Urothelium cell line (cell line): Measurements from ENCODE around the gene IQCF2.
"Not testable (repeated sequence)": the region's sequence is repeated elsewhere in the genome, so short reads cannot be mapped to it uniquely, and the experiment has no call there.

Experiments used
- DNase-seq: peaks from one replicate; pipeline ENCODE4 v3.0.0; 2011; ENCODE audit warnings: low spot score, mixed read lengths
- FAIRE-seq: peaks from 2 replicates; lab custom pipeline; 2011; peaks lifted over from hg19 to GRCh38; lab: Jason Lieb, UNC

IQCF2 gene

DNA sequence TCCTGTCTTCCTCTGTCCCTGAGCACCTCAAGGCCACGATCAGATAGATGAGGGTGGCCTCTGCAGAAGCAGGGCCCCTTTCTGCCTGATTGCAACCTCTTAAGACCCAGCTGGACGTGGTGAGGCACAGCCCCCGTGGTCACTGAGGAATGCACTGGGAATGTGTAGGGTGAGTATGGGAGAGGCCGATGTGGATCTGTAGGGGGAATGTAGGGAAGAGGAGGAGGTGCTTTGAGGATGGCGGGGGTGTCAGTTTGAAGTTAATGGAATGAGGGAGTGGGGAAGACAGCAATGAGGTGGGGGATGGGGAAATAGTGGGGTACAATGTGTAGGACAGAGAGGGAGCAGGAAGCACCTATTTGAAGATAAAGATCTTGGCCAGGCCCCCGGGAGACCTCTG lies 14.8 kb downstream of the IQCF2 start:
- no peak for FAIRE-seq
- no peak for DNase-seq

GRCh38 chr3:51879937-51880336 lies 18.5 kb downstream of the IQCF2 start:
- peak; percentile 40 for FAIRE-seq
- DNase-seq = no peak

DNA sequence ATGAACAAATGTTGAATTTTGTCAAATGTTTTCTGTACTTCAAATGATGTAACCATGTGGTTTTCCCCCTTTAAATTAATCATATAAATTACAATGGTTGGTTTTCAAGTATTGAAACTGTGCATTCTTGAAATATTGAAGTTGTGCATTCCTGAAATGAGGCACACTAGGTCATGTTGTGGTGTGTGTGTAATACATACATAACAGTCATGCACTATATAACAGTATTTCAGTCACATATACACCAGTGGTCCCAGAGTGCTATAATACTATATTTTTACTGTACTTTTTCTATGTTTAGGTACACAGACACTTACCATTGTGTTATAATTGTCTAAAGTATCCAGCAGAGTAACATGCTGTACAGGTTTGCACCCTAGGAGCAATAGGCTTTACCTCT lies 25.0 kb downstream of the IQCF2 start:
- FAIRE-seq (no peak), DNase-seq (no peak)

DNA sequence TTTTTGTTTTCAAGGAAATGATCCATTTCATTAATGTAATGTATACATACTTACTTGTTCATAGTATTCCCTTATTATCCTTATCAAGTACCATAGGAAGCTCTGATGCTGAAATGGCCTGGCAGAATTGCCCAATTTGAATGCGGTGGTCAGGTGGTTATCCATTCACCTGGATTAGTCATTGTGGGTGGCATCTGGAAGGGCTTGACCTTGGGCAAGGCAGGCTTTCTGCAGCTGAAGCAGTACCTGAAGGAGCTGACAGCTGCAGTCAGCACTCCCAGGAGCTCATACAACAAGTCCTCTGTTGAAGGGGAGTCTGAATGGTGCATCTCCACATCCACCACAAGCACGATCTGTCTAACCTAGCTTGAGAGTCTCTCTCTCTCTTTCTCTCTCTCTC lies 26.2 kb downstream of the IQCF2 start:
- DNase-seq (no peak), FAIRE-seq (no peak)

DNA sequence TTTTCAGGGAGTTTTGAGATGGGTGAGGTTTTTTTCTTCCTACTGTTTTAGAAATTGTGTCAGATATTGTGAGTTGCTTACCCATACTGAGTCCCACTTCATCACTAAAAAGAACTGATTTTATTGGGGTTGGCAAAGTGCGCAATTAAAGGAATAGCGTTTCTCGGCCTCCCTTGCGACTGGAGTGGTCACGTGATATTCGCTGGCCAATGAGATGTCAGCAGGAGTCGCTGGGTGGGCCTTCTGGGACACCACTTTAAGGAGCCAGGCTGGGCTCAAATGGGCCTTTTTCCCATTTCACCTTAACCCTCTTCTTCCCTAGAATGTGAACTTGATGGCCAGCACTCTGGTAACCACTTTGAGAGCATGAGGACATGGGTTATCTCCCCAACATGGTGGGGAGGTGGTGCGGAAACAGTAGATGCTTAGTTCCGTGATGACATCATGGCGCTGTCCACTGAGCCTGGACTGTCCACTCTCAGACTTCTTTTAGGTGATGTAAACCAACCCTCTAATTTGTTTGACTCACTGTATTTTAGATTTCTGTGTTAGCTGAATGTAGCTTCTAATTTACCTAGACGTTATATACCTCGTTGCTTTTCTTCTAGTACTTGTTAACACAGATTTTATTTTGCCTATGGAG lies 27.2 kb downstream of the IQCF2 start:
- DNase-seq = no peak
- FAIRE-seq = no peak

DNA sequence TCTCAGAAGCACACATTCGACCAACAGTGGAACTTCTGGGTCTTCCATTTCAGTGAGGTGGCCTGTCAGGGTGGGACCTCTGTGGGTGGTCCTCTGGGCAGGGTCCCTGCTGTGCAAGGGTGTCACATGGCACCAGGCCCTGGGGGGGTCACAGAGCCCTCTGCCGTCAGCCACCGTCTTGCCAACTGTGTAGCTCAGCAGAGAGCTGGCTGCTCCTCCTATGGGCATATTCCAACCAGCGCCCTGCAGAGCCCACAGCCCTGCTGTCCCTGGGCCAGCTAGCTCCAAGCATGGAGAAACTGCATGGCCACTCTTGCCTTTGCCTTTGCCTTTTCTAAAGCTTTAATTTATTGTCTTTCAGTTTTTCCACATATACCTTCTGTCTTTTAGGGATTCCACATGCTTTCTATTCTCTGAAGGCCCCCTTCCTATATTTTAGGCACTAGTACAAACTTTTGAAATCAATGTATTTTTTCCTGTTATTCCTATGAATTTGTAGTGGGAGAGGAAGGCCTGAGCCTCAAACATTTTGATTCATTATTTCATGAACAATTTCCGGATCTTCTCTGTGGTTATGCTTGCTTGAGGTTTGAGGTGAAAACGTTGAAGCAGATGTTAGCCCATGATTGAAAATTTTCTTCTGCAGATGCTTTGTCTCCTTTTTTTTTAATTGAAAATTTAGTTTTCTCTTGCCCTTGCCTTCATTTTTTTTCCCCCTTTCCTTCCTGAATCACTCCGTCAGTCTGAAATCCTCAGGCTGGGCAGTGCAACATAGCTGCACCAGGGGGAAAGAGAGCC lies 30.0 kb downstream of the IQCF2 start:
- no peak for DNase-seq
- FAIRE-seq = peak; percentile 13

- FAIRE-seq (no peak), DNase-seq (no peak)
Observed at GRCh38 chr3:51894391-51894790, 33.0 kb downstream of the IQCF2 start.

- no peak for FAIRE-seq
- DNase-seq = no peak
Observed at GRCh38 chr3:51894939-51895338, 33.5 kb downstream of the IQCF2 start.

DNA sequence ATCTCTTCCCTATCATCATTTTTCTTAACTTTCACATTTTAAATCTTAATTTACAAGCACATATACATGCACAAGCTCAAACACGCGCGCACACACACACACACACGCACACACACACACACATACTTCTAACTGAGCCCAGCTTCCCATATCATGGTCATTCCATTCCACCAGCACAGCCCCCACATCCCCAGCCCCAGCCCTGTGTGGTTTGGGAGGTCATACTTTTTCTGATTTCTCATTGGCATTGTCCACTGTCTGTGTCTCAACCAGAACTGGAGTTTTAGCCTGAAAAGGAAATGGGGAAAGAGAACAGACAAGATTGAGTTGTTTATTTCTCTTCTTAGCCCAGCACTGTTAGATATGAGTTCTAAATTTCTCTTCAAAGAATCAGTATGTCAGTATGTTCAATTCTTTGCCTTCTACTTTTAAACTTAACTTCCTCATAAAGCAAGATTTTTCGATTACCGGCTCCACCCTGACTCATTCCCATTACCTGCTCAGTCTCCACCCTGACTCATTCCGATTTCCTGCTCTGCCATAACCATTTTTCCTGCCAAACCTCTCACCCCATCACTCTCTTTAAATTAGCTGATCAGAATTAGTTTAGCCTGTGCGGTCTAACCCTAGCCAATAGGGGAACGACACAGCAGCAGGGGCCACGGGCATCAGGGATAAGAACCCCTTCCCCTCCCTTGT lies 35.3 kb downstream of the IQCF2 start:
- FAIRE-seq (no peak), DNase-seq (no peak)

- FAIRE-seq (peak; percentile 35), DNase-seq (no peak)
Observed at GRCh38 chr3:51897391-51897790, 36.0 kb downstream of the IQCF2 start.

GRCh38 chr3:51900043-51900442 lies 38.6 kb downstream of the IQCF2 start:
- DNase-seq, FAIRE-seq: not testable (repeated sequence)

DNA sequence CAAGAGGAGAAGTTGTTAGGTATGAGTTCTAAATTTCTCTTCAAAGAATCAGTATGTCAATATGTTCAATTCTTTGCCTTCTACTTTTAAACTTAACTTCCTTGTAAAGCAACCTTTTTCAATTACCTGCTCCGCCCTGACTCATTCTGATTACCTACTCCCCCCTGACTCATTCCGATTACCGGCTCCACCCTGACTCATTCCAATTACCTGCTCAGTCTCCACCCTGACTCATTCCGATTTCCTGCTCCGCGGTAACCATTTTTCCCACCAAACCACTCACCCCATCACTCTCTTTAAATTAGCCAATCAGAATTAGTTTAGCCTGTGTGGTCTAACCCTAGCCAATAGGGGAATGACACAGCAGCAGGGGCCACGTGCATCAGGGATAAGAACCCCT lies 40.9 kb downstream of the IQCF2 start:
- not testable (repeated sequence) for FAIRE-seq, DNase-seq

DNA sequence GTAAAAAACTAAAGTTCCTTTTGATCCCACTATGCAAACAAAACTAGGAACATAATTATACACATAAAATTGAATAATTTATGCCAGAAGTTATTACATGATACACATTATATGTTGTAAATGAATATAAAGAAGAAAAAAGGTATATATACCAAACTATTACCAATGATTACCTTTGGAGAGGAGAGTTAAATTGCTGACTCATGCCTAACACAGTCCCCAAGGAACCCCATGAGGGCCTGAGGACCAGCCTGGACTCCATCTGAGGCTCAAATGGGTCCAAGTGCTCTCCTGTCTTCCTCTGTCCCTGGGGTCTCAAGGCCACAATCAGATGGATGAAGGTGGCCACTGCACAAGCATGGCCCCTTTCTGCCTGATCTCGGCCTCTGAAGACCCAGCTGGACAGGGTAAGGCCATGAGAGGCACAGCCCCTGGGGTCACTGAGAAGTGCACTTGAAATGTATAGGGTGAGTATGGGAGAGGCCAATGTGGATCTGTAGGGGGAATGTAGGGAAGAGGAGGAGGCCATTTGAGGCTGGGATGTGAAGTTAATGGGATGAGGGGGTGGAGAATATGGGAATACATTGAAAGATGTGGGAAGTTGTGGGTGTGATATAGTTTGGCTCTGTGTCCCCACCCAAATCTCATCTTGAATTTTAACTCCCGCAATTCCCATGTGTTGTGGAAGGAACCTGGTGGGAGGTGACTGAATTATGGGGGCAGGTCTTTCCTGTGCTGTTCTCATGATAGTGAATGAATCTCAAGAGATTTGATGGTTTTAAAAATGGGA lies 42.8 kb downstream of the IQCF2 start:
- FAIRE-seq (no peak), DNase-seq (no peak)

- FAIRE-seq (no peak), DNase-seq (no peak)
Observed at GRCh38 chr3:51908026-51908425, 46.6 kb downstream of the IQCF2 start.
